Neural cell (in vitro differentiated cells): ENCODE data around the gene PSG6. TPM values are rescaled to one million over a fixed set of nuclear protein-coding genes. Genes with fewer than 3 reads are reported as not detected.
"Not testable (repeated sequence)": the region's sequence is repeated elsewhere in the genome, so short reads cannot be mapped to it uniquely, and the experiment has no call there.

Experiments used
- H2AFZ ChIP-seq: fragments of 200-600, 300-800 bp; sonication (generic), shearing (Covaris generic); 2 replicates; pipeline ENCODE4 v1.6.0; 2014; ENCODE audit warnings: low read depth, mild to moderate bottlenecking, antibody characterized with exemption, low read length, moderate library complexity
- H3F3A ChIP-seq: fragments of 200-600 bp; shearing (Covaris generic); 2 replicates; pipeline ENCODE4 v1.6.1; 2016; ENCODE audit warnings: mild to moderate bottlenecking, moderate library complexity, mixed read lengths, antibody characterized with exemption, low read length; ENCODE audit not compliant: insufficient read depth, poor library complexity, severe bottlenecking
- H3K27ac ChIP-seq: fragments of 200-600, 300-800 bp; sonication (generic), shearing (Covaris generic); 2 replicates; pipeline ENCODE4 v1.5.1; 2014; ENCODE audit warnings: mild to moderate bottlenecking, low read length, moderate library complexity
- H3K27me3 ChIP-seq: fragments of 300-800, 200-600 bp; sonication (generic), shearing (Covaris generic); 2 replicates; pipeline ENCODE4 v1.6.0; 2014; ENCODE audit warnings: mild to moderate bottlenecking, low read depth, low read length, moderate library complexity; ENCODE audit not compliant: insufficient read depth
- H3K36me3 ChIP-seq: fragments of 300-800, 200-600 bp; sonication (generic), shearing (Covaris generic); 2 replicates; pipeline ENCODE4 v1.5.1; 2014; ENCODE audit warnings: mild to moderate bottlenecking, antibody characterized with exemption, low read length, moderate library complexity; ENCODE audit not compliant: insufficient read depth
- H3K4me2 ChIP-seq: fragments of 300-800, 200-600 bp; sonication (generic), shearing (Covaris generic); 2 replicates; pipeline ENCODE4 v1.6.0; 2014; ENCODE audit warnings: mild to moderate bottlenecking, low read length
- H3K4me3 ChIP-seq: fragments of 300-800, 200-600 bp; sonication (generic), shearing (Covaris generic); 2 replicates; pipeline ENCODE4 v1.5.1; 2014; ENCODE audit warnings: mild to moderate bottlenecking, low read length, moderate library complexity
- H3K79me2 ChIP-seq: fragments of 200-600 bp; shearing (Covaris generic); replicated peaks from 2 replicates; pipeline ENCODE4 v1.6.0; 2014; ENCODE audit warnings: mild to moderate bottlenecking, low read length, moderate library complexity; ENCODE audit not compliant: insufficient read depth
- H3K9ac ChIP-seq: fragments of 300-800, 200-600 bp; sonication (generic), shearing (Covaris generic); 2 replicates; pipeline ENCODE4 v1.6.1; 2016; ENCODE audit warnings: mild to moderate bottlenecking, low read length, mixed read lengths
- H3K9me2 ChIP-seq: fragments of 200-600 bp; shearing (Covaris generic); 2 replicates; pipeline ENCODE4 v1.6.1; 2016; ENCODE audit warnings: mild to moderate bottlenecking, low read length, mixed read lengths; ENCODE audit not compliant: insufficient read depth
- H3K9me3 ChIP-seq: fragments of 200-600, 300-800 bp; sonication (generic), shearing (Covaris generic); 2 replicates; pipeline ENCODE4 v1.6.1; 2016; ENCODE audit warnings: mild to moderate bottlenecking, mixed run types, low read length, moderate library complexity, mixed read lengths
- H4K20me1 ChIP-seq: fragments of 200-600 bp; shearing (Covaris generic); 2 replicates; pipeline ENCODE4 v1.6.1; 2016; ENCODE audit warnings: mild to moderate bottlenecking, mixed run types; ENCODE audit not compliant: insufficient read depth
- EZH2 ChIP-seq: fragments of 200-600, 300-800 bp; shearing (Covaris generic), sonication (generic); IDR thresholded peaks from 2 replicates; pipeline ENCODE4 v1.6.1; 2014; ENCODE audit warnings: antibody characterized with exemption, low read length, borderline replicate concordance, mild to moderate bottlenecking; ENCODE audit not compliant: insufficient read depth, poor library complexity, severe bottlenecking
- MXI1 ChIP-seq: fragments of 450-650 bp; conservative IDR thresholded peaks from 2 replicates; pipeline ENCODE4 v1.6.1; 2014; ENCODE audit warnings: antibody characterized with exemption, mild to moderate bottlenecking; ENCODE audit not compliant: poor library complexity, severe bottlenecking
- POLR2AphosphoS5 ChIP-seq: IDR thresholded peaks from 2 replicates; pipeline ENCODE4 v1.6.1; 2012
- SMC3 ChIP-seq: fragments of 450-650 bp; conservative IDR thresholded peaks from 2 replicates; pipeline ENCODE4 v1.6.1; 2014; ENCODE audit warnings: antibody characterized with exemption, mild to moderate bottlenecking, moderate library complexity; ENCODE audit not compliant: poor library complexity
- TAF1 ChIP-seq: IDR thresholded peaks from 2 replicates; pipeline ENCODE4 v1.6.1; 2012; ENCODE audit warnings: low read depth
- polyA plus RNA-seq: library from polyadenylated mRNA; depleted of rRNA; stranded (reverse); fragments of >200 nt; gene quantifications from 2 replicates; pipeline ENCODE4 v1.2.3, GENCODE V29; 2014
- TF ChIP-seq, protein P1 (sequence below): fragments of 450-650 bp; IDR thresholded peaks from 2 replicates; pipeline ENCODE4 v1.5.1; 2014; ENCODE audit warnings: antibody characterized with exemption, mild to moderate bottlenecking, moderate library complexity; ENCODE audit not compliant: poor library complexity, severe bottlenecking
- TF ChIP-seq, protein P2 (sequence below): IDR thresholded peaks from 2 replicates; pipeline ENCODE4 v1.6.1; 2012; ENCODE audit warnings: borderline replicate concordance

Gene PSG6
- polyA plus RNA-seq, 1 donor from 2014 or later, result not detected

DNA sequence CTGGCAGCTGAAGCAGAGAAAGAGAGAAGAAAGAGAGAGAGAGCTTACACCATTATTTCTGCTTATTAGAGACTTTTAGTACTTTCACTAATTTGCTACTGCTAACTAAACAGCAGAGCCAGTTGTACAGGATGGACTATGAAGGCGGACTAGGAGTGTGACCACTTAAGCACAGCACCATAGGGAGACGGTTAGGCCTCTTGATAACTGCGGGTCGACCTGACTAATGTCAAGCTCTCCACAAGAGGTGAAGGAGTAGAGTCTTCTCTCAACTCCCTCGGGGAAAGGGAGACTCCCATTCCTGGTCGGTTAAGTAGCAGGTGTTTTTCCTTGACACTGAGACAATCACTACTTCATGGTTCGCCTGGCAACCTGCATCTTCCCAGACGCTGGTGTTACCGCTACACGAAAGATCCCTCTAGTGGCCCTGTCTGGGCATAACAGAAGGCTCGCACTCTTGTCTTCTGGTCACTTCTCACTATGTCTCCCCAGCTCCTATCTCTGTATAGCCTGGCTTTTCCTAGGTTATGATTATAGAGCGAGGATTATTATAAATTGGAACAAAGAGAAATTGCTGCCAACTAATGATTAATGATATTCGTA is 24.6 kb upstream of the PSG6 start:
- Histone ChIP-seq H3F3A (no peaks in the 10 kb centered on the region), H3K4me3 (no peak overlapping the region), H3K27me3 (no peaks in the 10 kb centered on the region), H3K9ac (no peak overlapping the region), H3K36me3 (no peaks in the 10 kb centered on the region), H3K9me3 (no peaks in the 10 kb centered on the region), H4K20me1 (no peaks in the 10 kb centered on the region), H3K79me2 (no peaks in the 10 kb centered on the region), H3K27ac (no peak overlapping the region), H2AFZ (no peak overlapping the region), H3K9me2 (no peaks in the 10 kb centered on the region), H3K4me2 (no peak overlapping the region)
- TF ChIP-seq SMC3, result no peak
- TF ChIP-seq, protein P1, sequence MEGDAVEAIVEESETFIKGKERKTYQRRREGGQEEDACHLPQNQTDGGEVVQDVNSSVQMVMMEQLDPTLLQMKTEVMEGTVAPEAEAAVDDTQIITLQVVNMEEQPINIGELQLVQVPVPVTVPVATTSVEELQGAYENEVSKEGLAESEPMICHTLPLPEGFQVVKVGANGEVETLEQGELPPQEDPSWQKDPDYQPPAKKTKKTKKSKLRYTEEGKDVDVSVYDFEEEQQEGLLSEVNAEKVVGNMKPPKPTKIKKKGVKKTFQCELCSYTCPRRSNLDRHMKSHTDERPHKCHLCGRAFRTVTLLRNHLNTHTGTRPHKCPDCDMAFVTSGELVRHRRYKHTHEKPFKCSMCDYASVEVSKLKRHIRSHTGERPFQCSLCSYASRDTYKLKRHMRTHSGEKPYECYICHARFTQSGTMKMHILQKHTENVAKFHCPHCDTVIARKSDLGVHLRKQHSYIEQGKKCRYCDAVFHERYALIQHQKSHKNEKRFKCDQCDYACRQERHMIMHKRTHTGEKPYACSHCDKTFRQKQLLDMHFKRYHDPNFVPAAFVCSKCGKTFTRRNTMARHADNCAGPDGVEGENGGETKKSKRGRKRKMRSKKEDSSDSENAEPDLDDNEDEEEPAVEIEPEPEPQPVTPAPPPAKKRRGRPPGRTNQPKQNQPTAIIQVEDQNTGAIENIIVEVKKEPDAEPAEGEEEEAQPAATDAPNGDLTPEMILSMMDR, result no peak
- TF ChIP-seq MXI1, result no peak
- TF ChIP-seq POLR2AphosphoS5, result no peak
- TF ChIP-seq EZH2, result no peak
- TF ChIP-seq TAF1, result no peak
- TF ChIP-seq, protein P2, sequence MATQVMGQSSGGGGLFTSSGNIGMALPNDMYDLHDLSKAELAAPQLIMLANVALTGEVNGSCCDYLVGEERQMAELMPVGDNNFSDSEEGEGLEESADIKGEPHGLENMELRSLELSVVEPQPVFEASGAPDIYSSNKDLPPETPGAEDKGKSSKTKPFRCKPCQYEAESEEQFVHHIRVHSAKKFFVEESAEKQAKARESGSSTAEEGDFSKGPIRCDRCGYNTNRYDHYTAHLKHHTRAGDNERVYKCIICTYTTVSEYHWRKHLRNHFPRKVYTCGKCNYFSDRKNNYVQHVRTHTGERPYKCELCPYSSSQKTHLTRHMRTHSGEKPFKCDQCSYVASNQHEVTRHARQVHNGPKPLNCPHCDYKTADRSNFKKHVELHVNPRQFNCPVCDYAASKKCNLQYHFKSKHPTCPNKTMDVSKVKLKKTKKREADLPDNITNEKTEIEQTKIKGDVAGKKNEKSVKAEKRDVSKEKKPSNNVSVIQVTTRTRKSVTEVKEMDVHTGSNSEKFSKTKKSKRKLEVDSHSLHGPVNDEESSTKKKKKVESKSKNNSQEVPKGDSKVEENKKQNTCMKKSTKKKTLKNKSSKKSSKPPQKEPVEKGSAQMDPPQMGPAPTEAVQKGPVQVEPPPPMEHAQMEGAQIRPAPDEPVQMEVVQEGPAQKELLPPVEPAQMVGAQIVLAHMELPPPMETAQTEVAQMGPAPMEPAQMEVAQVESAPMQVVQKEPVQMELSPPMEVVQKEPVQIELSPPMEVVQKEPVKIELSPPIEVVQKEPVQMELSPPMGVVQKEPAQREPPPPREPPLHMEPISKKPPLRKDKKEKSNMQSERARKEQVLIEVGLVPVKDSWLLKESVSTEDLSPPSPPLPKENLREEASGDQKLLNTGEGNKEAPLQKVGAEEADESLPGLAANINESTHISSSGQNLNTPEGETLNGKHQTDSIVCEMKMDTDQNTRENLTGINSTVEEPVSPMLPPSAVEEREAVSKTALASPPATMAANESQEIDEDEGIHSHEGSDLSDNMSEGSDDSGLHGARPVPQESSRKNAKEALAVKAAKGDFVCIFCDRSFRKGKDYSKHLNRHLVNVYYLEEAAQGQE, result no peak

DNA sequence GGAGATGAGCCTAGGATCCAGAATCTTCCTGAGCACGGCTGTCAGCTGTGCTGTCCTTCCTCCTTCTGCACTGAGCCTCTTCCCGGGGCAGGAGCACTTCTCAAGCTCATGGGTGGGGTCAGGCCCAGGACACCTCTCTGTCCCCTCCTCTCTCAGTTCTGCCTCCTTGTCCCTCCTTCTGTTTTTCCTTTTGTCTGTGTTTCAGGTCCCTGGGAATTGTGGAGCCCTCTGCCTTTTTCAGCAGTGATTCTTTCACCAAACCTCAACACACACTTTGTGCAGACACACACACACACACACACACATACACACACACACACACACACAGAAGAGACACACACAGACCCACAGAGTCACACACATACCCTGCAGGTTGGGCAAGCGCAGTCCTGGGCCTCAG is 19.4 kb upstream of the PSG6 start, which contains the start of gene PSG7:
TSS of gene PSG7 (minus strand) at position 101 of the 400 bp plus-strand sequence. CDS start 131 bp downstream, outside the sequence.
- H4K20me1 ChIP-seq, H3K27ac ChIP-seq, H3K9me2 ChIP-seq, H3F3A ChIP-seq, H3K27me3 ChIP-seq, H3K4me3 ChIP-seq, H3K79me2 ChIP-seq, H3K4me2 ChIP-seq, H3K36me3 ChIP-seq, H3K9ac ChIP-seq, H3K9me3 ChIP-seq, H2AFZ ChIP-seq: not testable (repeated sequence)

DNA sequence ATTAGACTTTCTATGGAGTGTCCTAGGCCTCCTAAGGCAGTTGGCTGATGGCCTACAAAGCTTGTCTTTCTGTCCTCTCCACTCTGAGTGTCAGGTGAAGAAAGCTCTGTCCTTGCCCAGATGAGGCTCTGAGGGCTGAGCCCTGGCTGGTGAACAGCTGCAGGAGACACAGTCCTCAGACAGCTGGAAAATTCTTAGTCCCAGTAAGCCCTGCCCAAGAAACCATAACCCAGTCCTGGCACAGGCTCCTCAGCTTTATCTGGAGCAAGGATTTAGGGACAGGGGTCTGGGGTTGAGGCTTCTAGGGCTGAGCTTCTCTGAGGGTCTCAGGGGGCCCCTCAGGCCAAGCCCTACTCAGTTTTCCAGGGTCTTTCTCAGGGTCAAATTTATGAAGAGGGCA is 17.0 kb upstream of the PSG6 start:
- not testable (repeated sequence) for H3K4me2 ChIP-seq, H3K9me2 ChIP-seq, H3K27me3 ChIP-seq, H4K20me1 ChIP-seq, H3F3A ChIP-seq, H3K36me3 ChIP-seq, H2AFZ ChIP-seq, H3K4me3 ChIP-seq, H3K9ac ChIP-seq, H3K79me2 ChIP-seq, H3K9me3 ChIP-seq, H3K27ac ChIP-seq

DNA sequence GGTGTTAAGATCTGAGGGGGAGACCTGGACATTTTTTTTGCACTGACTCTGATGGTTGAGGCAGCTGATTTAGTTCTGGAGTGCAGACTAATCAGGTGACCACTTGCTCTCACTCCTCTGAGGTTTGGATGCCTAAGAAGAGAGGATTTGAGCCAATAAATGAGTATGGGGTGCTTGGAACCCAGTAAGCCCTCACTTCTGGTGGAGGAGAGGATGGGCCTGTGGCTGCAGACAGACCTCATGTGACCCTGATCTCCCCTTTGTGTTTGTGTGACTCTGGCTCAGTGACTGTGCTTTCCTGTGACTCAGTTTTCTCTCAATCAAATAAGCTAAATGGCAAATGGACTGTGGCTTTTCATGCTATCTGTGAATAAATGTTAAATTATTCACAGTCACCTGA is 16.5 kb upstream of the PSG6 start:
- H3K9ac ChIP-seq, H3K4me2 ChIP-seq, H4K20me1 ChIP-seq, H3K36me3 ChIP-seq, H3K9me3 ChIP-seq, H2AFZ ChIP-seq, H3K4me3 ChIP-seq, H3K9me2 ChIP-seq, H3K27me3 ChIP-seq, H3K27ac ChIP-seq, H3K79me2 ChIP-seq, H3F3A ChIP-seq: not testable (repeated sequence)

DNA sequence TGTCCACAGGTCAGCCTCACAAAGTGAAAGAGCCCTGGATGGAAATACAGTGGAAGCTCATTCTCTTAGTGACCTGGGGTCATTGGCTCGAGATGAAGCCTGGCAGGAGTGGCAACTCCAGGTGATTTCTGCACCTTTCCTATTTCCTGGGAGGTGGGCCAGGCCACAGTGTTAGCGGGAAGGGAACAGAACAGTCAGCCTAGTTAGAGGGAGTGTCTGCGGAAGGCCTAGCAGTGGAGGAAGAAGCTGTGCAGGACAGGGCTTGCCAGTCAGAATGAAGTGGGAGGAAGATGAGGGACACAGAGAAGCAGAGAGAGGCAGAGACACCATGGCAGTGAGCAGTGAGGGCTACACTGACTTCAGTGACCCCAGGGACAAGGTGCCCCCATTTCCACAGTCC is 15.7 kb upstream of the PSG6 start:
- not testable (repeated sequence) for H3K9ac ChIP-seq, H3K9me2 ChIP-seq, H3K27ac ChIP-seq, H3K9me3 ChIP-seq, H3K79me2 ChIP-seq, H2AFZ ChIP-seq, H3K4me3 ChIP-seq, H4K20me1 ChIP-seq, H3K27me3 ChIP-seq, H3K4me2 ChIP-seq, H3K36me3 ChIP-seq, H3F3A ChIP-seq
